Mesodermal cell (in vitro differentiated cells): ENCODE data around the gene SP110.
"Not testable (repeated sequence)": the region's sequence is repeated elsewhere in the genome, so short reads cannot be mapped to it uniquely, and the experiment has no call there.

Source experiments
- H3K27ac ChIP-seq: 2 replicates; pipeline ENCODE4 v1.7.0; 2013; ENCODE audit warnings: mild to moderate bottlenecking, low read depth, low read length, moderate library complexity; ENCODE audit not compliant: severe bottlenecking
- H3K36me3 ChIP-seq: 2 replicates; pipeline ENCODE4 v1.7.1; 2013; ENCODE audit warnings: mild to moderate bottlenecking, low read length, moderate library complexity; ENCODE audit not compliant: control insufficient read depth, insufficient read depth
- H3K4me1 ChIP-seq: one replicate; pipeline ENCODE4 v1.7.1; 2013; ENCODE audit warnings: mild to moderate bottlenecking, low read length; ENCODE audit not compliant: insufficient read depth, control insufficient read depth, poor library complexity, severe bottlenecking
- H3K4me3 ChIP-seq: 2 replicates; pipeline ENCODE4 v1.7.0; 2013; ENCODE audit warnings: low read length, control low read depth, mild to moderate bottlenecking; ENCODE audit not compliant: insufficient read depth, poor library complexity, severe bottlenecking; ENCODE audit errors: extremely low read depth
- H3K9me3 ChIP-seq: 2 replicates; pipeline ENCODE4 v1.7.1; 2013; ENCODE audit warnings: mild to moderate bottlenecking, low read length, moderate library complexity; ENCODE audit not compliant: control insufficient read depth
- WGBS, 2 experiments: methylation state at CpG; one replicate each; pipeline ENCODE4 v1.1.5; 2013; ENCODE audit warnings: missing lambda C conversion rate in 2 of 2; ENCODE audit not compliant: insufficient coverage in 2 of 2; 5-methylcytosine and 5-hydroxymethylcytosine counted together

The SP110 gene

DNA sequence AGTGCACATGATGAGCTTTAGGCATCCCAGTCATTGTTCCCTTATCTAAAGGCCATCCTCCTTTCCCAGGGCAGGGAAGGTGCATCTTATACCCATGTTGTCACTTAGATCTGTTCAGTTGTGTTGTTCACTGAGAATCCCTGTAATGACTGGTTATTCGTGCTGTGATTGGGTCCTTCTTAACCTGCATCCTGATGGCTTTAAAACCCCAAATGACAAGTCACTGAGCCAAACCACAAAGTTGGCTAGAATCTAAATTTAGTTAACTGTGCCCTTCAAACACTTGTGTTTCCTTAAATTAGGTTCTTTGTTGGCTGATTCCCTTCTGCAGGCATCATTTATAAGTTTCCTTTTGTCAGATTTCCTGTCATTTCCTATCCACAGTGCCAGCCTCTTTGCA, 92.6 kb downstream of the SP110 start:
- no peak overlapping the region for H3K4me3 ChIP-seq
- H3K27ac ChIP-seq, result no peak overlapping the region
- peaks cover 5% of the 10 kb centered on the region for H3K4me1 ChIP-seq
- 100% methylated on average over 1 of the region's 1 CpG for WGBS, 2 experiments
- H3K9me3 ChIP-seq, result no peaks in the 10 kb centered on the region
- H3K36me3 ChIP-seq, result no peaks in the 10 kb centered on the region

DNA sequence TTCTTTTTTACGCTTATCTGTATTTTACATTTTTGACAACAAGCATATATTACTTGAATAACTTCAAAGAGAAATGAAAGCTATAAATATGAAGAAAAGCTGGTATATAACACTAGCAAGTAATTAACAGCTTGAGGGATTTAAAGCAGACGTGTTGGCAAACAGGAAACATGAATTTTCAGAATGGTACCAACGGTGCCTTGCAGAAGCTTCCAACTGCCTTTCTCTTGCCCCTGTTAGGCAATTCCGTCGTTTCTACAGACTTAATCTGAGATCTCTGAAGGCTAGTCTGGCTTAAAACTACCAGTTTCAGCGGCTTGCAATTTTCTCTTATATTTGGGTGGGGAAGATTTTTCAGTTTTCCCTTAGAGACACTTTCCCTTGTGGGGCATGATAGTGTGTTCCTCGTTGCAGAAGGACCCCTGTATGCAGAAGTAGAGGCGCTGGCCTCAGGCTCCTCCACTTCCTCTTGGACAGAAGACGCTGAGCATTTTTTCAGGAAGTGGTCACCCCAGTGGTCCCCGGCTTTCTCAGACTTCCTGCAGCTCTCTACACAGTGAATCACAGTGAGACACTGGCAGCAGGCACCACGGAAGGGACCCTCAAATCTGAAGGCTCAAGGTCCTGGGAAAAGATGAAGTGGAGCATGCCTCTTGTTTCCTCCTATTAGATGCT, 94.9 kb downstream of the SP110 start:
- Histone ChIP-seq H3K4me3 (no peak overlapping the region), H3K27ac (no peak overlapping the region), H3K36me3 (no peaks in the 10 kb centered on the region), H3K4me1 (no peaks in the 10 kb centered on the region), H3K9me3 (no peaks in the 10 kb centered on the region)
- whole genome bisulfite sequencing, 2 experiments, result 87 to 95% methylated on average over 8 to 9 of the region's 11 CpGs

DNA sequence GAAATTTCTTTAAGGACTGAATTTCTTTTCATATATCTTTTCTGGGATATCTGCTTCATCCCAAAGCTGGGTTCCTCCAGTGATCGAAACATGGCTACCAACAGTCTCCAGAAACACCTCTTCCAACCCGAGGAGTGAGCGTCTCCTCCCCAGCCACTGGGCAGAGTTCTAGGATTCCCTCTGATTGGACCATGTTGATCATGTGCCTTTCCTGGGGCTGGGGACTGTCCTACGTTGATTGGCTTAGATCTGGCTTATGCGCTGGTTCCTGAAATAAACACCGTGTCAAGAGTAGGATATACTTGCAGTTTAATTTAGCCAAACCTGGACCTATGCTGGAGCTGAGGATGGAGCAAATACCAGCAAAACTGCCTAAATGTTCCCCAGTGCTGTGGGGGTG, 95.5 kb downstream of the SP110 start:
- no peaks in the 10 kb centered on the region for H3K9me3 ChIP-seq

DNA sequence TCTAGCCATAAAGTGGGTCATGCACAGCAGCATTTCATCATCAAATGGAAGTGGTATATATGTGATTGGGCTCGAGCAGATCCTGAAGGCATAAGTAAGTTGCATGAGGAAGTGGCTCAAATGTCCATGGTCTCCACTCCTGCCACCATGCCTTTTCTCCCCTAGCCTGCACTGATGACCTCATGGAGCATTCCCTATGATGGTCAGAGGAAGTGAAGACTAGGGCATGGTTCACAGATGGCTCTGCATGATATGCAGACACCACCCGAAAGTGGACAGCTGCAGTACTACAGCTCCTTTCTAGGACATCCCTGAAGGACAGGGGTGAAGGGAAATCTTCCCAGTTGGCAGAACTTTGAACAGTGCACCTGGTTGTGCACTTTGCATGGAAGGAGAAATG, 99.4 kb downstream of the SP110 start:
- 80 to 100% methylated on average over 1 of the region's 2 CpGs for WGBS, 2 experiments
- H3K4me3 ChIP-seq, H3K4me1 ChIP-seq, H3K9me3 ChIP-seq, H3K27ac ChIP-seq, H3K36me3 ChIP-seq: not testable (repeated sequence)

More for the DNA sequence above, 95.5 kb downstream of the SP110 start:
- H3K4me3 ChIP-seq, result no peak overlapping the region
- no peaks in the 10 kb centered on the region for H3K4me1 ChIP-seq
- 89 to 96% methylated on average over 6 of the region's 6 CpGs for WGBS, 2 experiments
- no peak overlapping the region for H3K27ac ChIP-seq
- H3K36me3 ChIP-seq, result no peaks in the 10 kb centered on the region

DNA sequence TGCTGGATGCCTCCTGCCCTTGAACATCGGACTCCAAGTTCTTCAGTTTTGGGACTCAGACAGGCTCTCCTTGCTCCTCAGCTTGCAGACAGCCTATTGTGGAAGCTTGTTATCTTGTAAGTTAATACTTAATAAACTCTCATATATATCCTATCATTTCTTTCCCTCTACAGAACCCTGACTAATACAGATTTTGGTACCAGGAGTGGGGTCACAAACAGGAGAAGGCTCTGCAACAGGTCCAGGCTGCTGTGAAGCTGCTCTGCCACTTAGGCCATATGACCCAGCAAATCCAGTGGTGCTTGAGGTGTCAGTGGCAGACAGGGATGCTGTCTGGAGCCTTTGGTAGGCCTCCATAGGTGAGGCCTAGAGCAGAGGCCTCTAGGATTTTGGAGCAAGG, 100.0 kb downstream of the SP110 start:
- H3K4me3 ChIP-seq, H3K27ac ChIP-seq, H3K9me3 ChIP-seq, H3K36me3 ChIP-seq, H3K4me1 ChIP-seq: not testable (repeated sequence)
- WGBS, 2 experiments, result 100% methylated on average over 1 of the region's 1 CpG; no CpG with 5 or more reads in 1 of the 2 experiments
